Measurements from ENCODE around the gene RHOT2. TPM values are rescaled to one million over a fixed set of nuclear protein-coding genes. Genes with fewer than 3 reads are reported as not detected.

Gene RHOT2
- total RNA-seq, 1 donor from 2014 or later = 93.2 TPM

- Histone ChIP-seq H3K4me3 (ENCODE audit: insufficient read depth, low read depth, low read length) (no peak overlapping the region), H3K79me2 (ENCODE audit: insufficient read depth, low read length) (no peaks in the 10 kb centered on the region), H3K27ac (ENCODE audit: low read depth, low read length) (no peak overlapping the region), H3K4me2 (ENCODE audit: low read length) (no peak overlapping the region), H3K9me3 (ENCODE audit: insufficient read depth, low read depth, low read length) (no peaks in the 10 kb centered on the region), H3K9ac (ENCODE audit: low read length) (no peak overlapping the region), H4K20me1 (ENCODE audit: insufficient read depth, low read length) (peaks cover 30% of the 10 kb centered on the region), H2AFZ (ENCODE audit: low read depth, low read length) (no peak overlapping the region), H3K36me3 (ENCODE audit: insufficient read depth, low read length) (no peaks in the 10 kb centered on the region), H3K27me3 (ENCODE audit: insufficient read depth, low read length) (no peaks in the 10 kb centered on the region), H3K4me1 (ENCODE audit: insufficient read depth, low read length) (peaks cover 27% of the 10 kb centered on the region)
- TF ChIP-seq EZH2 (IDR thresholded peaks at IDR 0.05; ENCODE audit: insufficient read depth, low read length) = no peak
- Mint-ChIP-seq H3K27me3 (ENCODE audit: low read depth, unreplicated experiment) (no peaks in the 10 kb centered on the region), H3K27ac (ENCODE audit: unreplicated experiment) (no peak overlapping the region), H3K9me3 (ENCODE audit: unreplicated experiment) (no peaks in the 10 kb centered on the region), H3K36me3 (ENCODE audit: low read depth, unreplicated experiment) (no peaks in the 10 kb centered on the region), H3K4me1 (ENCODE audit: low read depth, unreplicated experiment) (no peaks in the 10 kb centered on the region), H3K4me3 (ENCODE audit: unreplicated experiment) (peak overlapping the region; percentile 50)
- FAIRE-seq (no peak), DNase-seq (ENCODE audit: low read depth) (no peak)
Measured at GRCh38 chr16:722835-723633, 55.1 kb downstream of the RHOT2 start.

GRCh38 chr16:723695-724094, 55.8 kb downstream of the RHOT2 start:
- FAIRE-seq (no peak), DNase-seq (ENCODE audit: low read depth) (no peak)
- Histone ChIP-seq H3K9me3 (ENCODE audit: insufficient read depth, low read depth, low read length) (no peaks in the 10 kb centered on the region), H3K79me2 (ENCODE audit: insufficient read depth, low read length) (no peaks in the 10 kb centered on the region), H2AFZ (ENCODE audit: low read depth, low read length) (no peak overlapping the region), H3K4me1 (ENCODE audit: insufficient read depth, low read length) (peaks cover 30% of the 10 kb centered on the region), H3K27me3 (ENCODE audit: insufficient read depth, low read length) (no peaks in the 10 kb centered on the region), H3K27ac (ENCODE audit: low read depth, low read length) (no peak overlapping the region), H3K4me2 (ENCODE audit: low read length) (no peak overlapping the region), H3K36me3 (ENCODE audit: insufficient read depth, low read length) (no peaks in the 10 kb centered on the region), H3K9ac (ENCODE audit: low read length) (no peak overlapping the region), H4K20me1 (ENCODE audit: insufficient read depth, low read length) (peaks cover 23% of the 10 kb centered on the region), H3K4me3 (ENCODE audit: insufficient read depth, low read depth, low read length) (no peak overlapping the region)
- no peaks in the 10 kb centered on the region for H3K9me3 Mint-ChIP-seq (ENCODE audit: unreplicated experiment)
- no peak overlapping the region for H3K27ac Mint-ChIP-seq (ENCODE audit: unreplicated experiment)
- H3K4me1 Mint-ChIP-seq (ENCODE audit: low read depth, unreplicated experiment) = no peaks in the 10 kb centered on the region
- no peak overlapping the region for H3K4me3 Mint-ChIP-seq (ENCODE audit: unreplicated experiment)
- no peaks in the 10 kb centered on the region for H3K36me3 Mint-ChIP-seq (ENCODE audit: low read depth, unreplicated experiment)
- no peaks in the 10 kb centered on the region for H3K27me3 Mint-ChIP-seq (ENCODE audit: low read depth, unreplicated experiment)
- TF ChIP-seq EZH2 (IDR thresholded peaks at IDR 0.05; ENCODE audit: insufficient read depth, low read length) (no peak), CTCF (IDR thresholded peaks at IDR 0.05; ENCODE audit: insufficient read depth, low read depth, low read length) (no peak)

Other genes starting within 250 kb of the RHOT2 start
- gene RAB11FIP3, start 242.5 kb upstream of the RHOT2 start, total RNA-seq = 21.0 and 21.2 TPM in 2 replicates
- 33.6 and 38.7 TPM in 2 replicates for gene CAPN15, start 140.4 kb upstream of the RHOT2 start, total RNA-seq
- gene PRR35, start 107.7 kb upstream of the RHOT2 start, total RNA-seq = 0.09 TPM in 1 of 2 replicates, not detected in the other
- 0.50 and 0.73 TPM in 2 replicates for gene NHLRC4, start 101.1 kb upstream of the RHOT2 start, total RNA-seq
- 22.2 and 22.4 TPM in 2 replicates for gene PIGQ, start 98.2 kb upstream of the RHOT2 start, total RNA-seq
- gene RAB40C, start 78.1 kb upstream of the RHOT2 start, total RNA-seq = 12.6 and 13.0 TPM in 2 replicates
- gene WFIKKN1, start 37.1 kb upstream of the RHOT2 start, total RNA-seq = 0.43 and 0.89 TPM in 2 replicates
- 56.4 and 59.6 TPM in 2 replicates for gene METTL26, start 31.8 kb upstream of the RHOT2 start, total RNA-seq
- gene MCRIP2, start 26.3 kb upstream of the RHOT2 start, total RNA-seq = 20.9 and 23.7 TPM in 2 replicates
- gene WDR90, start 18.8 kb upstream of the RHOT2 start, total RNA-seq = 16.1 and 21.2 TPM in 2 replicates
- 4.0 and 4.9 TPM in 2 replicates for gene RHBDL1, start 7.5 kb downstream of the RHOT2 start, total RNA-seq
- gene STUB1, start 12.3 kb downstream of the RHOT2 start, total RNA-seq = 138 and 140 TPM in 2 replicates
- gene JMJD8, start 16.2 kb downstream of the RHOT2 start, total RNA-seq = 24.6 and 26.8 TPM in 2 replicates
- 8.2 and 9.5 TPM in 2 replicates for gene WDR24, start 22.3 kb downstream of the RHOT2 start, total RNA-seq
- gene FBXL16, start 37.7 kb downstream of the RHOT2 start, total RNA-seq = 3.7 and 5.2 TPM in 2 replicates
- gene METRN, start 47.0 kb downstream of the RHOT2 start, total RNA-seq = 30.1 and 31.5 TPM in 2 replicates
- 22.6 and 26.6 TPM in 2 replicates for gene ANTKMT, start 53.0 kb downstream of the RHOT2 start, total RNA-seq
- 2.1 and 4.7 TPM in 2 replicates for gene CCDC78, start 58.3 kb downstream of the RHOT2 start, total RNA-seq
- gene HAGHL, start 59.0 kb downstream of the RHOT2 start, total RNA-seq = 15.5 and 17.6 TPM in 2 replicates
- 18.5 and 19.6 TPM in 2 replicates for gene CIAO3, start 72.9 kb downstream of the RHOT2 start, total RNA-seq
- not detected in 2 replicates for gene MSLN, start 92.6 kb downstream of the RHOT2 start, total RNA-seq
- gene RPUSD1, start 120.2 kb downstream of the RHOT2 start, total RNA-seq = 27.5 and 28.8 TPM in 2 replicates
- 9.8 and 14.8 TPM in 2 replicates for gene CHTF18, start 120.5 kb downstream of the RHOT2 start, total RNA-seq
- gene GNG13, start 132.6 kb downstream of the RHOT2 start, total RNA-seq = not detected in 2 replicates